WTC11 (cell line): ENCODE measurements around the gene RALA.

Source experiments
- ATF3 ChIP-seq: sonication (generic); formaldehyde crosslinking; conservative IDR thresholded peaks from 2 replicates; pipeline ENCODE4 v1.8.1; 2022; ENCODE audit warnings: mild to moderate bottlenecking, missing genetic modification reagents
- ATF6 ChIP-seq: sonication (generic); formaldehyde crosslinking; IDR thresholded peaks from 2 replicates; pipeline ENCODE4 v1.8.1; 2023; ENCODE audit warnings: mild to moderate bottlenecking, missing genetic modification reagents
- ETV6 ChIP-seq: sonication (generic); formaldehyde crosslinking; IDR thresholded peaks from 2 replicates; pipeline ENCODE4 v1.8.1; 2022; ENCODE audit warnings: mild to moderate bottlenecking, missing genetic modification reagents
- FOXK1 ChIP-seq: sonication (generic); formaldehyde crosslinking; IDR thresholded peaks from 2 replicates; pipeline ENCODE4 v1.8.0; 2022; ENCODE audit warnings: mild to moderate bottlenecking, moderate library complexity, missing genetic modification reagents
- MLX ChIP-seq: sonication (generic); formaldehyde crosslinking; IDR thresholded peaks from 2 replicates; pipeline ENCODE4 v1.8.1; 2023; ENCODE audit warnings: mild to moderate bottlenecking, missing genetic modification reagents, moderate library complexity
- OVOL2 ChIP-seq: fragments of 250-450 bp; sonication (Bioruptor Pico); IDR thresholded peaks from 2 replicates; pipeline ENCODE4 v1.9.0; 2021; ENCODE audit warnings: mild to moderate bottlenecking, borderline replicate concordance
- SP1 ChIP-seq: sonication (generic); formaldehyde crosslinking; conservative IDR thresholded peaks from 2 replicates; pipeline ENCODE4 v1.8.1; 2022; ENCODE audit warnings: missing genetic modification reagents
- ZBTB21 ChIP-seq: sonication (generic); formaldehyde crosslinking; IDR thresholded peaks from 2 replicates; pipeline ENCODE4 v1.8.1; 2023; ENCODE audit warnings: mild to moderate bottlenecking, missing genetic modification reagents, borderline replicate concordance
- ZBTB43 ChIP-seq: sonication (generic); formaldehyde crosslinking; IDR thresholded peaks from 2 replicates; pipeline ENCODE4 v1.8.1; 2023; ENCODE audit warnings: mild to moderate bottlenecking, missing genetic modification reagents
- ZNF121 ChIP-seq: sonication (generic); formaldehyde crosslinking; IDR thresholded peaks from 2 replicates; pipeline ENCODE4 v1.8.0; 2023; ENCODE audit warnings: missing genetic modification reagents
- TF ChIP-seq, protein P1 (sequence below): fragments of 200-600 bp; IDR thresholded peaks from 2 replicates; pipeline ENCODE4 v1.8.0; 2022; ENCODE audit warnings: antibody characterized with exemption
- TF ChIP-seq, protein P2 (sequence below): sonication (generic); formaldehyde crosslinking; IDR thresholded peaks from 2 replicates; pipeline ENCODE4 v1.8.0; 2022; ENCODE audit warnings: mild to moderate bottlenecking, missing genetic modification reagents
- TF ChIP-seq, protein P3 (sequence below): sonication (generic); formaldehyde crosslinking; IDR thresholded peaks from 2 replicates; pipeline ENCODE4 v1.8.1; 2022; ENCODE audit warnings: low read depth, mild to moderate bottlenecking, moderate library complexity, missing genetic modification reagents, borderline replicate concordance
- TF ChIP-seq, protein P4 (sequence below): sonication (generic); formaldehyde crosslinking; IDR thresholded peaks from 2 replicates; pipeline ENCODE4 v1.8.1; 2022; ENCODE audit warnings: mild to moderate bottlenecking, moderate library complexity, missing genetic modification reagents

- TF ChIP-seq ZNF121 (no peak), OVOL2 (CRISPR knock-in tag) (no peak), FOXK1 (CRISPR knock-in tag) (no peak), ATF3 (CRISPR knock-in tag) (no peak), ZBTB43 (CRISPR knock-in tag) (no peak), ATF6 (CRISPR knock-in tag) (no peak), ETV6 (no peak), SP1 (no peak), MLX (CRISPR knock-in tag) (no peak), ZBTB21 (no peak)
- TF ChIP-seq, protein P1, sequence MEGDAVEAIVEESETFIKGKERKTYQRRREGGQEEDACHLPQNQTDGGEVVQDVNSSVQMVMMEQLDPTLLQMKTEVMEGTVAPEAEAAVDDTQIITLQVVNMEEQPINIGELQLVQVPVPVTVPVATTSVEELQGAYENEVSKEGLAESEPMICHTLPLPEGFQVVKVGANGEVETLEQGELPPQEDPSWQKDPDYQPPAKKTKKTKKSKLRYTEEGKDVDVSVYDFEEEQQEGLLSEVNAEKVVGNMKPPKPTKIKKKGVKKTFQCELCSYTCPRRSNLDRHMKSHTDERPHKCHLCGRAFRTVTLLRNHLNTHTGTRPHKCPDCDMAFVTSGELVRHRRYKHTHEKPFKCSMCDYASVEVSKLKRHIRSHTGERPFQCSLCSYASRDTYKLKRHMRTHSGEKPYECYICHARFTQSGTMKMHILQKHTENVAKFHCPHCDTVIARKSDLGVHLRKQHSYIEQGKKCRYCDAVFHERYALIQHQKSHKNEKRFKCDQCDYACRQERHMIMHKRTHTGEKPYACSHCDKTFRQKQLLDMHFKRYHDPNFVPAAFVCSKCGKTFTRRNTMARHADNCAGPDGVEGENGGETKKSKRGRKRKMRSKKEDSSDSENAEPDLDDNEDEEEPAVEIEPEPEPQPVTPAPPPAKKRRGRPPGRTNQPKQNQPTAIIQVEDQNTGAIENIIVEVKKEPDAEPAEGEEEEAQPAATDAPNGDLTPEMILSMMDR: no peak
- TF ChIP-seq, protein P2, sequence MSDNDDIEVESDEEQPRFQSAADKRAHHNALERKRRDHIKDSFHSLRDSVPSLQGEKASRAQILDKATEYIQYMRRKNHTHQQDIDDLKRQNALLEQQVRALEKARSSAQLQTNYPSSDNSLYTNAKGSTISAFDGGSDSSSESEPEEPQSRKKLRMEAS: no peak
- TF ChIP-seq, protein P3, sequence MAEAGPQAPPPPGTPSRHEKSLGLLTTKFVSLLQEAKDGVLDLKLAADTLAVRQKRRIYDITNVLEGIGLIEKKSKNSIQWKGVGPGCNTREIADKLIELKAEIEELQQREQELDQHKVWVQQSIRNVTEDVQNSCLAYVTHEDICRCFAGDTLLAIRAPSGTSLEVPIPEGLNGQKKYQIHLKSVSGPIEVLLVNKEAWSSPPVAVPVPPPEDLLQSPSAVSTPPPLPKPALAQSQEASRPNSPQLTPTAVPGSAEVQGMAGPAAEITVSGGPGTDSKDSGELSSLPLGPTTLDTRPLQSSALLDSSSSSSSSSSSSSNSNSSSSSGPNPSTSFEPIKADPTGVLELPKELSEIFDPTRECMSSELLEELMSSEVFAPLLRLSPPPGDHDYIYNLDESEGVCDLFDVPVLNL (CRISPR knock-in tag): no peak
- TF ChIP-seq, protein P4, sequence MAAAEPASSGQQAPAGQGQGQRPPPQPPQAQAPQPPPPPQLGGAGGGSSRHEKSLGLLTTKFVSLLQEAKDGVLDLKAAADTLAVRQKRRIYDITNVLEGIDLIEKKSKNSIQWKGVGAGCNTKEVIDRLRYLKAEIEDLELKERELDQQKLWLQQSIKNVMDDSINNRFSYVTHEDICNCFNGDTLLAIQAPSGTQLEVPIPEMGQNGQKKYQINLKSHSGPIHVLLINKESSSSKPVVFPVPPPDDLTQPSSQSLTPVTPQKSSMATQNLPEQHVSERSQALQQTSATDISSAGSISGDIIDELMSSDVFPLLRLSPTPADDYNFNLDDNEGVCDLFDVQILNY (CRISPR knock-in tag): no peak
Measured at GRCh38 chr7:39670052-39670451, 46.7 kb downstream of the RALA start.
